H4 (cell line): ENCODE measurements around the gene STX16. TPM values are rescaled to one million over a fixed set of nuclear protein-coding genes. Genes with fewer than 3 reads are reported as not detected.
"Not testable (repeated sequence)": the region's sequence is repeated elsewhere in the genome, so short reads cannot be mapped to it uniquely, and the experiment has no call there.

ENCODE experiments used
- DNase-seq: peaks from one replicate; pipeline ENCODE4 v3.0.0-alpha.2; 2015; ENCODE audit warnings: low spot score
- total RNA-seq: library from RNA; depleted of rRNA; stranded (reverse); fragments of >200 nt; shearing (Covaris generic); gene quantifications from 2 replicates; pipeline ENCODE4 v1.2.3, GENCODE V29; 2014; rRNA removed

STX16 gene
- total RNA-seq, 1 experiment from 2014 or later, result 8.8 TPM

GRCh38 chr20:58722877-58723627 lies 72.0 kb downstream of the STX16 start:
- no peak for DNase-seq

- DNase-seq, result no peak
Observed at GRCh38 chr20:58723628-58723984, 72.5 kb downstream of the STX16 start.

GRCh38 chr20:58726156-58726555 lies 75.1 kb downstream of the STX16 start:
- DNase-seq, result not testable (repeated sequence)

Other genes starting within 250 kb of the STX16 start
- gene APCDD1L, start 135.9 kb upstream of the STX16 start, total RNA-seq, result 1.5 and 1.7 TPM in 2 replicates
- 0.95 and 1.1 TPM in 2 replicates for gene NPEPL1, start 41.5 kb downstream of the STX16 start, total RNA-seq
- gene GNAS-AS1, start 199.6 kb downstream of the STX16 start, total RNA-seq, result 1.5 and 3.0 TPM in 2 replicates
- 886 and 1,032 TPM in 2 replicates for gene GNAS, start 201.4 kb downstream of the STX16 start, total RNA-seq